Peyer's patch (tissue), 4 donors: ENCODE data around the gene POGLUT3. TPM values are rescaled to one million over a fixed set of nuclear protein-coding genes. Genes with fewer than 3 reads are reported as not detected.

Experiments
- DNase-seq, 3 donors: peaks; one replicate each; pipeline ENCODE4 v3.0.0-alpha.2; 2017 to 2019
- H3K27ac ChIP-seq, 4 donors: fragments of 200-600 bp; sonication (generic); one replicate each; pipeline ENCODE4 v1.5.1; 2016 to 2019
- H3K27me3 ChIP-seq, 2 donors: fragments of 200-600 bp; sonication (generic); one replicate each; pipeline ENCODE4 v1.5.1; 2019
- H3K36me3 ChIP-seq, 3 donors: fragments of 200-600 bp; sonication (generic); one replicate each; pipeline ENCODE4 v1.5.1; 2016 to 2019
- H3K4me1 ChIP-seq, 4 donors: fragments of 200-600 bp; sonication (generic); one replicate each; pipeline ENCODE4 v1.5.1; 2016 to 2019
- H3K4me3 ChIP-seq, 4 donors: fragments of 200-600 bp; sonication (generic); 1 replicate in 3 of 4; 2 replicates in 1 of 4; pipeline ENCODE4 v1.5.1; 2016 to 2019; ENCODE audit warnings: mild to moderate bottlenecking in 1 of 4
- H3K9me3 ChIP-seq, 4 donors: fragments of 200-600 bp; sonication (generic); one replicate each; pipeline ENCODE4 v1.5.1; 2016 to 2019; ENCODE audit warnings: mild to moderate bottlenecking in 1 of 4
- POLR2A ChIP-seq, 2 donors: fragments of 450-650 bp; IDR thresholded peaks; one replicate each; pipeline ENCODE4 v1.5.1; 2017; ENCODE audit warnings: antibody characterized with exemption in 2 of 2, mild to moderate bottlenecking in 2 of 2, moderate library complexity in 2 of 2
- total RNA-seq, 4 donors: library from RNA; depleted of rRNA; stranded (reverse); fragments of >200 nt; gene quantifications; one replicate each; pipeline ENCODE4 v1.1.0, GENCODE V29; 2016
- TF ChIP-seq, protein P1 (sequence below), 6 experiments: fragments of 450-650 bp in 4 of 6; fragments of 200-600 bp in 2 of 6; sonication (generic) in 1 of 6; IDR thresholded peaks; one replicate each; pipeline ENCODE4 v1.5.1; 2017 to 2019; ENCODE audit warnings: antibody characterized with exemption in 6 of 6, mild to moderate bottlenecking in 3 of 6, moderate library complexity in 1 of 6

The POGLUT3 gene
- total RNA-seq, 4 donors from 2014 or later = 1.7 to 6.3 (median 5.0) TPM

DNA sequence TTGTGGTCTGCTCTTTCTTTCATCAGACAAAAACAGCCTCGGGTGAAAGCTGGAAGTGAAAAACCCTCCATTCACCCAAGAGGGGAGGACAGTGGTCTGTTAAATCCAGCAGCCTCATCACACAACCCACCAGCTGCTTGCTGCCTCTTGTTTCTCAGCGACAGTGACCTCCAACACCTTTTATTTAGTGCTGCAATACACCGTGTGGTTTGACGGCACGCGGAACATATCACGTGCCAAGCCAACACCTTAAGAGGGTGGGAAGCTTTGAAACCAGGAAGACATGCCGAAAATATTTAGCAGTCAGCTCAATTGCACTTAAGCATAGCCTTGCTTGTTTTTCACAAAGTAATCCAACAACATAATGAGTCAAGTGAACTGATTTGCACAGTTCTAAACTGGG lies 39.8 kb upstream of the POGLUT3 start:
- Histone ChIP-seq H3K4me3 (no peak overlapping the region), H3K36me3 (no peaks in the 10 kb centered on the region), H3K27ac (no peak overlapping the region), H3K4me1 (no peaks in the 10 kb centered on the region), H3K9me3 (no peaks in the 10 kb centered on the region), H3K27me3 (no peaks in the 10 kb centered on the region)
- no peak for TF ChIP-seq POLR2A (IDR thresholded peaks at IDR 0.05)
- TF ChIP-seq, protein P1, sequence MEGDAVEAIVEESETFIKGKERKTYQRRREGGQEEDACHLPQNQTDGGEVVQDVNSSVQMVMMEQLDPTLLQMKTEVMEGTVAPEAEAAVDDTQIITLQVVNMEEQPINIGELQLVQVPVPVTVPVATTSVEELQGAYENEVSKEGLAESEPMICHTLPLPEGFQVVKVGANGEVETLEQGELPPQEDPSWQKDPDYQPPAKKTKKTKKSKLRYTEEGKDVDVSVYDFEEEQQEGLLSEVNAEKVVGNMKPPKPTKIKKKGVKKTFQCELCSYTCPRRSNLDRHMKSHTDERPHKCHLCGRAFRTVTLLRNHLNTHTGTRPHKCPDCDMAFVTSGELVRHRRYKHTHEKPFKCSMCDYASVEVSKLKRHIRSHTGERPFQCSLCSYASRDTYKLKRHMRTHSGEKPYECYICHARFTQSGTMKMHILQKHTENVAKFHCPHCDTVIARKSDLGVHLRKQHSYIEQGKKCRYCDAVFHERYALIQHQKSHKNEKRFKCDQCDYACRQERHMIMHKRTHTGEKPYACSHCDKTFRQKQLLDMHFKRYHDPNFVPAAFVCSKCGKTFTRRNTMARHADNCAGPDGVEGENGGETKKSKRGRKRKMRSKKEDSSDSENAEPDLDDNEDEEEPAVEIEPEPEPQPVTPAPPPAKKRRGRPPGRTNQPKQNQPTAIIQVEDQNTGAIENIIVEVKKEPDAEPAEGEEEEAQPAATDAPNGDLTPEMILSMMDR (IDR thresholded peaks at IDR 0.05) = no peak
- peak in 2 of 3 donors; percentile 54 to 62 for DNase-seq

- no peak for DNase-seq
- no peaks in the 10 kb centered on the region for H3K36me3 ChIP-seq
- H3K27ac ChIP-seq = no peak overlapping the region
- no peaks in the 10 kb centered on the region for H3K27me3 ChIP-seq
- no peak overlapping the region for H3K4me3 ChIP-seq
- no peaks in the 10 kb centered on the region for H3K9me3 ChIP-seq
- H3K4me1 ChIP-seq = no peaks in the 10 kb centered on the region
- TF ChIP-seq, protein P1 (IDR thresholded peaks at IDR 0.05) = no peak
- no peak for TF ChIP-seq POLR2A (IDR thresholded peaks at IDR 0.05)
Observed at GRCh38 chr11:108536783-108537182, 38.6 kb upstream of the POGLUT3 start.

DNA sequence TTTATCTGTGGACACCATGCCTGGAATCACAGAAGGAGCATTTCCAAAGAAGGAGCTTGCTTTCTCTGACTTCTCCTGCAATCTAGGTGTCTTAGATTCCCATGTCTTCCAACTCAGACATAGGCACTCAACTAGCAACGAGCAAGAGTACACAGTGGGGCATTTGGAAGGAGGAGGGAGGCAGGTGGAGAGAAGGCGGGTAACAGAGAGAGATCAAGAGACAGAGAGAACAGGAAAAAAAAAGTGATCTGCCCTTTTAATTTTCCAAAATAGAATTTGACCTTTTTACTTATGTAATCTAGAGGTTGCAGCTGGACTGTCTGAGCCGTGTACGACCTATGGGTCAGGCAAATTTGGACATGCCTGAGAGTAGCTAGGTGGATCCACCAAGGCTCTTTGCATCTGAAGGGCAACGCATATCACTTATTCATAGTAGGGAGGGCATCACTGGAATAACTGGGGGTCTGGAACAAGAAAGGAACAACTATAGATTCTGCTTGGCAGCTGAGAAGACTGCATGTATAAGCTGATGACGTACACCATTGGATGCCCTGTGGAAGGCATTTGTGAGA lies 37.3 kb upstream of the POGLUT3 start:
- H3K36me3 ChIP-seq = no peaks in the 10 kb centered on the region
- H3K27ac ChIP-seq = no peak overlapping the region
- no peaks in the 10 kb centered on the region for H3K4me1 ChIP-seq
- DNase-seq = no peak
- no peaks in the 10 kb centered on the region for H3K9me3 ChIP-seq
- no peak for TF ChIP-seq POLR2A (IDR thresholded peaks at IDR 0.05)
- TF ChIP-seq, protein P1 (IDR thresholded peaks at IDR 0.05) = no peak
- H3K27me3 ChIP-seq = no peaks in the 10 kb centered on the region
- H3K4me3 ChIP-seq = no peak overlapping the region

- Histone ChIP-seq H3K4me3 (no peak overlapping the region), H3K36me3 (no peaks in the 10 kb centered on the region), H3K27ac (no peak overlapping the region), H3K27me3 (no peaks in the 10 kb centered on the region), H3K4me1 (no peaks in the 10 kb centered on the region), H3K9me3 (no peaks in the 10 kb centered on the region)
- DNase-seq = no peak
- no peak for TF ChIP-seq POLR2A (IDR thresholded peaks at IDR 0.05)
- TF ChIP-seq, protein P1 (IDR thresholded peaks at IDR 0.05) = no peak
Observed at GRCh38 chr11:108534274-108534882, 36.2 kb upstream of the POGLUT3 start.

- no peak for DNase-seq
- Histone ChIP-seq H3K36me3 (no peaks in the 10 kb centered on the region), H3K27me3 (no peaks in the 10 kb centered on the region), H3K9me3 (no peaks in the 10 kb centered on the region), H3K4me1 (no peaks in the 10 kb centered on the region), H3K27ac (no peak overlapping the region), H3K4me3 (no peak overlapping the region)
- TF ChIP-seq POLR2A (IDR thresholded peaks at IDR 0.05) = no peak
- TF ChIP-seq, protein P1 (IDR thresholded peaks at IDR 0.05) = no peak
Observed at GRCh38 chr11:108530426-108530825, 32.2 kb upstream of the POGLUT3 start.
